AG09309 (cell line): ENCODE results near the gene FOXK2.
"Not testable (repeated sequence)": the region's sequence is repeated elsewhere in the genome, so short reads cannot be mapped to it uniquely, and the experiment has no call there.

Source experiments
- DNase-seq: peaks from one replicate; pipeline ENCODE4 v3.0.0-alpha.2; 2010; ENCODE audit warnings: low read depth
- H3K4me3 ChIP-seq: 2 replicates; pipeline ENCODE4 v1.5.1; 2011; ENCODE audit warnings: mild to moderate bottlenecking, low read depth, low read length, moderate library complexity; ENCODE audit not compliant: control insufficient read depth
- CTCF ChIP-seq: IDR thresholded peaks from 2 replicates; pipeline ENCODE4 v1.5.1; 2011; ENCODE audit warnings: mild to moderate bottlenecking, low read depth, low read length, inconsistent platforms; ENCODE audit not compliant: insufficient read depth, control insufficient read depth; ENCODE audit errors: missing control alignments

Gene FOXK2

GRCh38 chr17:82503728-82504308 lies 15.7 kb upstream of the FOXK2 start:
- TF ChIP-seq CTCF, result no peak
- H3K4me3 ChIP-seq, result no peak overlapping the region
- DNase-seq, result no peak

- no peak for DNase-seq
- no peak overlapping the region for H3K4me3 ChIP-seq
- TF ChIP-seq CTCF, result no peak
These were observed 14.2 kb upstream of the FOXK2 start for GRCh38 chr17:82505296-82505695.

- H3K4me3 ChIP-seq, DNase-seq: not testable (repeated sequence)
These were observed 13.1 kb upstream of the FOXK2 start for GRCh38 chr17:82506402-82506801.

- TF ChIP-seq CTCF, result no peak
- no peak for DNase-seq
- no peak overlapping the region for H3K4me3 ChIP-seq
These were observed 11.8 kb upstream of the FOXK2 start for GRCh38 chr17:82507631-82508175.

- not testable (repeated sequence) for DNase-seq, H3K4me3 ChIP-seq
These were observed 7.9 kb upstream of the FOXK2 start for GRCh38 chr17:82511642-82512041.

- not testable (repeated sequence) for H3K4me3 ChIP-seq, DNase-seq
These were observed 5.7 kb upstream of the FOXK2 start for GRCh38 chr17:82513864-82514263.

GRCh38 chr17:82517230-82517865 lies 2.2 kb upstream of the FOXK2 start:
- DNase-seq, result peak; percentile 77
- no peak overlapping the region for H3K4me3 ChIP-seq
- TF ChIP-seq CTCF, result no peak

GRCh38 chr17:82519971-82520903 lies 705 bp downstream of the FOXK2 start:
- TF ChIP-seq CTCF, result no peak
- no peak for DNase-seq
- H3K4me3 ChIP-seq, result peak overlapping the region; percentile 74
